ENCODE data around the gene PLA2G2A.
A peak's percentile ranks its signal among the peaks of the same experiment; 100 is the strongest.
"Not testable (repeated sequence)": the region's sequence is repeated elsewhere in the genome, so short reads cannot be mapped to it uniquely, and the experiment has no call there.

The PLA2G2A gene

DNA sequence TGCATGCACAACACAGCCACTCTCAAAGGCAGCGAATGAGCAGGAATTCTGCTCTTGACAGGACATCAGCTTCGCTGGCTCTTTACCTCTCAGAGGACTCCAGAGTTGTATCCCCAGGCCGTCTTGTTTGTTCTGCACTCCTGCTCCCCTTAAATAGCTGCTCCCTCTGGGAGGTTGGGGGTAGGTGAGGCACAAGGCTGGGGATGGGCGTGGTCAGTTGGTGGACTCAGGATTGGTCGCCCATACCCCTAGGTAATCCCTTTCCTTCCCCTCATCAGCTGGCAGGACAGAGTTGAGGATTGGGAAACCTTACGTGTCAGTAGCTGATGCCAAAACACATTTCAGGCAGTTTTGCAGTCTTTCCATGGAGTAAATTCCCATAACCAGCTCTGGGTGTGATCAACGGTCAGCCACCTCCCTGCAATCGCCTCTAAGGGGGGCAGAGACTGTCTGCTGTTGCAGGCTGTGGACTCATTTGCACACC is at the start of gene PLA2G2A:
TSS of gene PLA2G2A (minus strand) at position 125 of the 484 bp plus-strand sequence. CDS start 845 bp downstream, outside the sequence.
- no peak for DNase-seq (ENCODE audit: low read depth)

DNA sequence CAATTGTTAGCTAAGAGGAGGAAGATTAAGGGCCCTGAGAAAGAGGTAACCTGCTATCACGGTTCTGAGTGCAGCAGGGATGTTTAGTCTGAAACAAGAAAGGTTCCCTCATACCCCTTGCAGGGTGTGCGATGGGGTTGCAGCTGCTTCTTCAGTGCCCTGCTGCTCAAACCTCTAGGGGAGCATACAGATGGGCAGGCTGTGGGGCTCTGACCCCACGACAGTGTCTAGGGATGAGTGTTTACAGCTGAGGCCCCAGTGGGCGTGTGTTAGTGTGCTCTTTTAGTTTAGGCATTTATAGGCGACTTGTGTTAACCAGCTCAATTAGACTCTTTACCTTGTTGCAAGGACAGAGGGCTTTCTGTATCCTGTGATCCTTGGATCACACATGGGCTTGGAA is 49.3 kb upstream of the PLA2G2A start:
- no peak for DNase-seq (ENCODE audit: low read depth)

- no peak for DNase-seq (ENCODE audit: low read depth)
Measured at GRCh38 chr1:20028125-20028524, 48.7 kb upstream of the PLA2G2A start.

GRCh38 chr1:20017741-20018140 is 38.3 kb upstream of the PLA2G2A start:
- DNase-seq (ENCODE audit: low read depth) = no peak

DNA sequence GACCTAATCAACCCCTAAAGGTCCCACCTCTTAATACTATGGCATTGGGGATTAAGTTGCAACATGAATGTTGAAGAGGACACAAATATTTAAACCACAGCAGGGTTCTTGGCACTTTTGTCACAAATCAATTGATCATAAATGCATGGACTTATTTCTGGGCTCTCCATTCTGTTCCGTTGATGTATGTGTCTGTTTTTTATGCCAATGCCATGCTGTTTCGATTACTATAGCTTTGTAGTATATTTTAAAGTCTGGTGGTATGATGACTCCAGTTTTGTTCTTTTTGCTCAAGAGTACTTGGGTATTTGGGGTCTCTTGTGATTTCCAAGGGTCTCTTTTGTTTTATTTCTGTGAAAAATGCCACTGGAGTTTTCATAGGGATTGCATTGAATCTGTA is 34.7 kb upstream of the PLA2G2A start:
- DNase-seq (ENCODE audit: low read depth) = no peak

- DNase-seq (ENCODE audit: low read depth) = no peak
Measured at GRCh38 chr1:20010016-20010415, 30.6 kb upstream of the PLA2G2A start.

GRCh38 chr1:20009212-20009611 is 29.8 kb upstream of the PLA2G2A start:
- no peak for DNase-seq (ENCODE audit: low read depth)

- DNase-seq (ENCODE audit: low read depth) = peak; percentile 7
Measured at GRCh38 chr1:20008391-20008841, 29.0 kb upstream of the PLA2G2A start.

GRCh38 chr1:19998823-19999222 is 19.4 kb upstream of the PLA2G2A start:
- peak; percentile 4 for DNase-seq (ENCODE audit: low read depth)

GRCh38 chr1:19990689-19991088 is 11.3 kb upstream of the PLA2G2A start:
- DNase-seq (ENCODE audit: low read depth) = no peak

GRCh38 chr1:19990182-19990582 is 10.8 kb upstream of the PLA2G2A start:
- not testable (repeated sequence) for DNase-seq (ENCODE audit: low read depth)

GRCh38 chr1:19988267-19989006 is 9.0 kb upstream of the PLA2G2A start:
- no peak for DNase-seq (ENCODE audit: low read depth)

DNA sequence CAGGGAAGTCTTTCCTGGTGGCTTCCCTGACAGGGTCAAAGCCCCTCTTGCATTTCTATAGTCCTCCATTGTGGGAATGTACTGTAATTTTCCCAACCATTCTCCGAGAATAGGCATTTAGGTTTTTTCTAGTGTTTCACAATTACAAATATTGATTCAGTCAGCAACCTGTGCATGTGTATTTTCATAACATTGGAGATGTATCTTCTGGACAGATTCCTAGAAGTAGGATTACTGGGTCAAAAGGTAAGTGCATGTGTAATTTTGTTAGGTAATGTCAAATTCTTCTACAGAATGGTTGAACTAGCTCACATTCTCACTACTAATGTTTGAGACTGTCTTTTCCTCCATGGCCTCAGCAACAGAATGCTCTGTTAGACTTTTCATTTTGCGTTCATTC is 8.3 kb upstream of the PLA2G2A start:
- no peak for DNase-seq (ENCODE audit: low read depth)

- DNase-seq (ENCODE audit: low read depth) = not testable (repeated sequence)
Measured at GRCh38 chr1:19984409-19985016, 5.1 kb upstream of the PLA2G2A start.

DNA sequence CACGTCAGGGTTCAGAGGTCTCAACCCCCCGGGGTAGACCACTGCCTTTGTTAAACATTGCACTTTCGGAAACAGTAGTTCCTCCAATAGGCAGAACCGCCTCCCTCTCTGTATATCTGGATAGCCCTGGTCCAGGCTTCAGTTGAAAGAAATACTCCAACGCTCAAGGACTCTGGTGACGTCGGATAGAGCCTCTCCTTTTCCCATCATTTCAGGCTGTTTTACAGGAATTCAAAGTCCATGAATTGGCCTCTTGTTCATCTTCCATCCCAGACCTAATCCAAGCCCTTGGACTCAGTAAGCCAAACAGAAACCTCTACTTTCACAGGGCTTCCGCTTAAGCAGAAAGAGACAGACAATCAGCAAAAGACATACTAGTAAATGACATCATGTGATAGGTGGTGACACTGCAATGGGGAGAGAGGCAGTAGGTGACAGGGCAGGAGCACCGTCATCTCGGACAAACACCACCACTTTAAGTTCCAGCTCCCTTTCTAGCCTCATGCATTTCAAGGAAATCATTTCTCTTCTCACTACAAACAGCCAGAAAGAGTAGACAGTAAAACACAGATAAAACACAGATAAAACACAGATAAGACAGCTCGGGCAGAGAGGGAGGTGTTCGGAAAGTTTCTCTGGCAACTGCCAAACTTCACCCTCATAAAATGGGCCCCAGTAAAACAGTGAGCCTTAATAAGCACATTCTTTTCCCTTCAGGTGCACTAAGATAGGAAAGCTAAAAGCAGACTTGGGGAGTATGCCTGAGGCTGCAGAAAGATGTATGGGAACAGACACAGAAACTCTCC is 2.3 kb upstream of the PLA2G2A start:
- DNase-seq (ENCODE audit: low read depth) = no peak

DNA sequence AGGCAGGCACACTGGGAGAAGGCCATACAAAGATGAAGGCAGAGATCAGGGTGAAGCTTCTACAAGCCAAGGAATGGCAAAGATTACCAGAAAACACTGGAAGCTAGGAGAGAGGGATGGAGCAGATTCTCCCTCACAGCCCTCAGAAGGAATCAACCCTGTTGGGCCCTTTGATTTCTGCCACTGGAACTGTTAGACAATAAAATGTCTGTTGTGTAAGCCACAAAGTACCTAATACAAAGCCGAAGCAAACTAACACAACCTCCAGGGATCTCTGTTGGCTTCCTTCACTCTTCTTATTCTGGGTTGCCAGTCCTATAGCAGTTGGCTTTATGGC is 1.7 kb upstream of the PLA2G2A start:
- no peak for DNase-seq (ENCODE audit: low read depth)

DNA sequence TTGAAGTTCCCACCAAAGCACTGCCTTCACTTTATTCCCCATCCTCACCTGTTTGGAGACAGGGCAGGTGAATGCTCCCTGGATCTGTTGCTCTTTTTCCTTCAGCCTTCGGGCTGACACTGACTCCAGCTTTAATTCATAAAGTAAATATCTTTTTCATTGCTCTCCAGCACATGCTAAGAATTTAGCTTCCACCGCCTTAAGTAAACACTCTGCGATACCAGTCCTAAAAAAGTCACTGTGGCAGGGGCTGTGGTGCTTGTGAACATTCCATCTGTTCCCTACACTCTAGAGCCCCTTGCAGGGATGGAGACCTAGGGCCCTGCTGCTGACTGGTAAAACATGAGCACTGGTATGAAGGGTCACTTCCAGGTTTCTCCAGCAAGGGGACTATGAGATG is 896 bp upstream of the PLA2G2A start:
- no peak for DNase-seq (ENCODE audit: low read depth)

DNA sequence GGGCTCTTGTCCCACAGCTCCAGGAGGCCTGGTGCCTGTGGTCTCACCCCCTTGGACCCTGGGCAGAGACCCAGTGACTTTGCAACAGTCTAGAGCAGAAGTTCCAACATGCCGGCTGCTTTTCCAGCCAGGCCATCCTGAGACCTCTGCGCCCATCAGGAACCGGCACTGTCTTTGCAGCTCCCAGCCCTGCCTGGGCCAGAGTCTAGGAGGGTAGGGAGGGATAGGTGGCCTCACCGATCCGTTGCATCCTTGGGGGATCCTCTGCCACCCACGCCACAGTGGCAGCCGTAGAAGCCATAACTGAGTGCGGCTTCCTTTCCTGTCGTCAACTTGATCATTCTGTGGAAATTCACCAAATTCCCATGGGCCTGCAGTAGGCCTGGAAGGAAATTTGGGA is 1.3 kb downstream of the PLA2G2A start:
- DNase-seq (ENCODE audit: low read depth) = no peak

DNA sequence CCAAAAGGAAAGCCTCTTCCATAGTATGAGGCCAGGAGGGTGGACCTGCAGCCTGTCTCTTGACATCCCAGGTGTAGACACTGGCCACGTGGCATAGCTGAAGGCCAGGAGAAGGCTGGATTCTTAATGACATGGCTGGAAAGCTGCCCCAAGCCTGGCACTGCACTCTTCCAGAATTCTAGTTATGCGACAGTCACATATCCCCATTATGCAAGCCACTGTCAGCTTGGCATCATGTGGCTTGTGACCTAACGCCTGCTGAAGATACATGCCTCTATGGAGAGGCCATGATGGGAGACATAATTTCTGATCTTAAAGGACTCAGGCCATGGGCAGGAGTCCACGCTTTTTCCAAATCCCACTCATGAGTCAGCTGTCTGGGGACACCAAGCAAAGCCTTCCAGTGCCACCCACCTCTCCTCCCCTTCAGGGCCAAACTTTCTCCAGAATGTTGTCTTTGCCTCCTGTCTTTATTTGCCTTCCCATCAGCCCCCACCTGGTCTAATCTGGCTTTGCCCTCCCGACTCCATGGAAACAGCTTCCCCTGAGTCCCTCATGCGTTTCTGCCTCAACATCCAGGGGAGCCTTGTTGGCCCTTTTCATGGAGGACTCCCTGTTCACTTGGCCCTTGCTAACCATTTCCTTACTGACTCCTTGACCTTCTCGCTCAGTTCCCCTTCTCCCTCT is 3.0 kb downstream of the PLA2G2A start:
- DNase-seq (ENCODE audit: low read depth) = no peak

GRCh38 chr1:19975423-19976193 is 3.8 kb downstream of the PLA2G2A start:
- no peak for DNase-seq (ENCODE audit: low read depth)

- peak; percentile 75 for DNase-seq (ENCODE audit: low read depth)
Measured at GRCh38 chr1:19974822-19975416, 4.5 kb downstream of the PLA2G2A start.

Data from iris pigment epithelial cell (primary cell).